ENCODE results near the gene TMC1.

GRCh38 chr9:72836790-72837189 is 315.4 kb downstream of the TMC1 start:
- no peak for TF ChIP-seq POLR2AphosphoS5 (IDR thresholded peaks at IDR 0.05)
- no peak for TF ChIP-seq POLR2A (IDR thresholded peaks at IDR 0.05)
- TF ChIP-seq, protein P1, sequence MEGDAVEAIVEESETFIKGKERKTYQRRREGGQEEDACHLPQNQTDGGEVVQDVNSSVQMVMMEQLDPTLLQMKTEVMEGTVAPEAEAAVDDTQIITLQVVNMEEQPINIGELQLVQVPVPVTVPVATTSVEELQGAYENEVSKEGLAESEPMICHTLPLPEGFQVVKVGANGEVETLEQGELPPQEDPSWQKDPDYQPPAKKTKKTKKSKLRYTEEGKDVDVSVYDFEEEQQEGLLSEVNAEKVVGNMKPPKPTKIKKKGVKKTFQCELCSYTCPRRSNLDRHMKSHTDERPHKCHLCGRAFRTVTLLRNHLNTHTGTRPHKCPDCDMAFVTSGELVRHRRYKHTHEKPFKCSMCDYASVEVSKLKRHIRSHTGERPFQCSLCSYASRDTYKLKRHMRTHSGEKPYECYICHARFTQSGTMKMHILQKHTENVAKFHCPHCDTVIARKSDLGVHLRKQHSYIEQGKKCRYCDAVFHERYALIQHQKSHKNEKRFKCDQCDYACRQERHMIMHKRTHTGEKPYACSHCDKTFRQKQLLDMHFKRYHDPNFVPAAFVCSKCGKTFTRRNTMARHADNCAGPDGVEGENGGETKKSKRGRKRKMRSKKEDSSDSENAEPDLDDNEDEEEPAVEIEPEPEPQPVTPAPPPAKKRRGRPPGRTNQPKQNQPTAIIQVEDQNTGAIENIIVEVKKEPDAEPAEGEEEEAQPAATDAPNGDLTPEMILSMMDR (IDR thresholded peaks at IDR 0.05), result no peak
- no peak for TF ChIP-seq EP300 (IDR thresholded peaks at IDR 0.05)

All from stomach (tissue), 4 donors.